H4 (cell line): Measurements from ENCODE around the gene COLQ. TPM values are rescaled to one million over a fixed set of nuclear protein-coding genes. Genes with fewer than 3 reads are reported as not detected.
A peak's percentile ranks its signal among the peaks of the same experiment; 100 is the strongest.
"Not testable (repeated sequence)": the region's sequence is repeated elsewhere in the genome, so short reads cannot be mapped to it uniquely, and the experiment has no call there.

Source experiments
- DNase-seq: peaks from one replicate; pipeline ENCODE4 v3.0.0-alpha.2; 2015; ENCODE audit warnings: low spot score
- total RNA-seq: library from RNA; depleted of rRNA; stranded (reverse); fragments of >200 nt; shearing (Covaris generic); gene quantifications from 2 replicates; pipeline ENCODE4 v1.2.3, GENCODE V29; 2014; rRNA removed

COLQ gene
- total RNA-seq, 1 experiment from 2014 or later: not detected

GRCh38 chr3:15427182-15427880, 94.2 kb downstream of the COLQ start, which contains the start of the genes EAF1 and METTL6:
TSS of gene EAF1 (plus strand) at chr3:15427598. CDS start at chr3:15427780, 182 bp downstream.
TSS of gene METTL6 (minus strand) at chr3:15427544. CDS start at chr3:15426511, 1,033 bp downstream.
- peak; percentile 73 for DNase-seq

GRCh38 chr3:15426579-15427118, 94.9 kb downstream of the COLQ start:
- no peak for DNase-seq

GRCh38 chr3:15420871-15421270, 100.6 kb downstream of the COLQ start:
- DNase-seq: no peak

- DNase-seq: not testable (repeated sequence)
These were observed 110.5 kb downstream of the COLQ start for GRCh38 chr3:15410966-15411365.

GRCh38 chr3:15409774-15410173, 111.7 kb downstream of the COLQ start:
- DNase-seq: no peak

- DNase-seq: no peak
These were observed 112.3 kb downstream of the COLQ start for GRCh38 chr3:15409239-15409638.

GRCh38 chr3:15405448-15406050, 116.0 kb downstream of the COLQ start:
- DNase-seq: peak; percentile 51

- no peak for DNase-seq
These were observed 116.7 kb downstream of the COLQ start for GRCh38 chr3:15404767-15405166.

GRCh38 chr3:15403965-15404364, 117.5 kb downstream of the COLQ start:
- DNase-seq: no peak

- no peak for DNase-seq
These were observed 118.0 kb downstream of the COLQ start for GRCh38 chr3:15403495-15403894.

GRCh38 chr3:15401936-15402335, 119.6 kb downstream of the COLQ start:
- no peak for DNase-seq

Other genes starting within 250 kb of the COLQ start
- 11.7 and 12.4 TPM in 2 replicates for gene SH3BP5, start 189.1 kb downstream of the COLQ start, total RNA-seq
- 26.8 and 34.0 TPM in 2 replicates for gene METTL6, start 94.2 kb downstream of the COLQ start, total RNA-seq
- gene EAF1, start 94.1 kb downstream of the COLQ start, total RNA-seq: 13.1 and 15.8 TPM in 2 replicates
- gene HACL1, start 79.9 kb upstream of the COLQ start, total RNA-seq: 18.1 and 19.0 TPM in 2 replicates
- gene BTD, start 80.0 kb upstream of the COLQ start, total RNA-seq: 20.1 and 23.8 TPM in 2 replicates